GM12872 (cell line): ENCODE data around the gene SLAMF8.

Source experiments
- CTCF ChIP-seq: IDR thresholded peaks from 3 replicates; pipeline ENCODE4 v1.5.1; 2011; ENCODE audit warnings: low read depth, mild to moderate bottlenecking, low read length, moderate library complexity; ENCODE audit not compliant: insufficient read depth

SLAMF8 gene

GRCh38 chr1:159883134-159883533 lies 56.5 kb downstream of the SLAMF8 start:
- no peak for TF ChIP-seq CTCF

- no peak for TF ChIP-seq CTCF
Observed at GRCh38 chr1:159884296-159884695, 57.6 kb downstream of the SLAMF8 start.
